Stomach (tissue), 9 donors: Measurements from ENCODE around the gene USP28. TPM values are rescaled to one million over a fixed set of nuclear protein-coding genes. Genes with fewer than 3 reads are reported as not detected.

Experiments used
- DNase-seq, 2 donors: peaks; one replicate each; pipeline versions ENCODE4 v3.0.0 to v3.0.0-alpha.2; 2013 to 2019
- H3K27ac ChIP-seq, 5 donors: fragments of 200-600 bp in 4 of 5; sonication (generic) in 4 of 5; one replicate each; pipeline ENCODE4 v1.5.1; 2013 to 2019; ENCODE audit warnings: mild to moderate bottlenecking in 1 of 5, moderate library complexity in 1 of 5
- H3K27me3 ChIP-seq, 3 donors: fragments of 200-600 bp; sonication (generic); one replicate each; pipeline ENCODE4 v1.5.1; 2017 to 2019; ENCODE audit warnings: mixed run types in 1 of 3
- H3K36me3 ChIP-seq, 4 donors: fragments of 200-600 bp; sonication (generic); 1 replicate in 3 of 4; 2 replicates in 1 of 4; pipeline ENCODE4 v1.5.1; 2016 to 2019
- H3K4me1 ChIP-seq, 4 donors: fragments of 200-600 bp; sonication (generic); one replicate each; pipeline ENCODE4 v1.5.1; 2016 to 2019
- H3K4me3 ChIP-seq, 4 donors: fragments of 200-600 bp; sonication (generic) in 3 of 4; one replicate each; pipeline ENCODE4 v1.5.1; 2016 to 2019; ENCODE audit warnings: mild to moderate bottlenecking in 1 of 4
- H3K9me3 ChIP-seq, 4 donors: fragments of 200-600 bp; sonication (generic); one replicate each; pipeline ENCODE4 v1.5.1; 2016 to 2019
- CTCF ChIP-seq, 7 experiments: fragments of 450-650 bp in 4 of 7; fragments of 200-600 bp in 3 of 7; sonication (generic) in 3 of 7; IDR thresholded peaks; one replicate each; pipeline ENCODE4 v1.5.1; 2016 to 2019; ENCODE audit warnings: antibody characterized with exemption in 7 of 7, control low read depth in 2 of 7, mild to moderate bottlenecking in 1 of 7
- EP300 ChIP-seq: sonication (generic); formaldehyde crosslinking; IDR thresholded peaks from one replicate; pipeline ENCODE4 v1.6.1; 2017; ENCODE audit warnings: antibody characterized with exemption
- POLR2A ChIP-seq, 4 donors: fragments of 450-650 bp; IDR thresholded peaks; one replicate each; pipeline ENCODE4 v1.6.1; 2016; ENCODE audit warnings: antibody characterized with exemption in 4 of 4, control low read depth in 2 of 4, mild to moderate bottlenecking in 1 of 4, moderate library complexity in 1 of 4
- POLR2AphosphoS5 ChIP-seq, 3 donors: sonication (generic); formaldehyde crosslinking; IDR thresholded peaks; one replicate each; pipeline ENCODE4 v1.6.1; 2016; ENCODE audit warnings: antibody characterized with exemption in 3 of 3
- WGBS, 5 donors: extraction: QIAGEN DNeasy Blood & Tissue Kit in 3 of 5; methylation state at CpG; one replicate each; pipeline versions ENCODE4 v1.1.5 to v1.1.7; 2013 to 2018; 5-methylcytosine and 5-hydroxymethylcytosine counted together
- intact Hi-C: fragments of 100-400 bp; cut with DNase I; formaldehyde crosslinking; loops from one replicate; pipeline ENCODE4 v1.15.1; 2023; ENCODE audit warnings: low total_unique reads
- polyA plus RNA-seq, 3 donors: library from polyadenylated mRNA; stranded (reverse); fragments of 200-250 nt; gene quantifications; one replicate each; pipeline ENCODE4 v1.2.3, GENCODE V29; 2013
- total RNA-seq, 5 donors: library from RNA; depleted of rRNA; stranded (reverse); fragments of >200 nt; gene quantifications; one replicate each; pipeline versions ENCODE4 v1.1.0 to v1.2.3, GENCODE V29; 2014 to 2016
- donor health status: healthy with polysubstance abuse.
- donor health status: Bipolar disorder and iron deficiency.
- donor health status: healthy.

Gene USP28
- total and polyA plus RNA-seq, 8 donors = 0.87 to 23.9 (median 8.0) TPM

- intact Hi-C loops = no loop called here
- Histone ChIP-seq H3K27me3 (no peaks in the 10 kb centered on the region), H3K4me3 (no peak overlapping the region), H3K4me1 (no peaks in the 10 kb centered on the region), H3K27ac (no peak overlapping the region), H3K9me3 (no peaks in the 10 kb centered on the region), H3K36me3 (peaks cover 0 to 97% (median 91%) of the 10 kb centered on the region in 4 donors)
- DNase-seq = no peak
- TF ChIP-seq POLR2AphosphoS5 (IDR thresholded peaks at IDR 0.05) (no peak), CTCF (IDR thresholded peaks at IDR 0.05) (no peak), EP300 (no peak), POLR2A (IDR thresholded peaks at IDR 0.05) (no peak)
- 88 to 96% (median 94%) methylated on average over 1 of the region's 1 CpG for WGBS, 5 donors
Measured at GRCh38 chr11:113828191-113828590, 47.2 kb downstream of the USP28 start.

DNA sequence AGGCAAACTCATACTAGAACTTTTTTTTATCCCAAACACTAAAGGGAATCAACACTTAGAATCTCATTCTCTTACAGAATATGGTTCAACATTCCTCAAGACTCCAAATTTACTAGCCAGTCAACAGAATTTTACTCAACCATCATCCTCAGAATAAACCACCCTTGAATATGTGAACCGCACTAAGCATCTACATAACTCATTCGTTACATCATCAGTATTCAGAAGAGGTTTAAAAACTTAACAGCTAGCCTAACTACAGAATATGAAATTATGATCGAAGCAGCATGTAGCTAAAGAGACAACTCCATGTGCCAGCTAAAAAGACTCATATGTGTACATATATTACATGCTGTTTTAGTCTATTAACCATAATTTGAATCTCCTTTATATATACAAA, 47.9 kb downstream of the USP28 start:
- peaks cover 0 to 97% (median 91%) of the 10 kb centered on the region in 4 donors for H3K36me3 ChIP-seq
- no peak for DNase-seq
- WGBS, 5 donors = 96 to 99% (median 98%) methylated on average over 3 of the region's 3 CpGs
- H3K27ac ChIP-seq = no peak overlapping the region
- TF ChIP-seq POLR2AphosphoS5 (IDR thresholded peaks at IDR 0.05) = no peak
- no peak for TF ChIP-seq POLR2A (IDR thresholded peaks at IDR 0.05)
- no peak for TF ChIP-seq CTCF (IDR thresholded peaks at IDR 0.05)
- no peak for TF ChIP-seq EP300
- intact Hi-C loops = no loop called here
- no peaks in the 10 kb centered on the region for H3K27me3 ChIP-seq
- H3K4me3 ChIP-seq = no peak overlapping the region
- H3K9me3 ChIP-seq = no peaks in the 10 kb centered on the region
- no peaks in the 10 kb centered on the region for H3K4me1 ChIP-seq

DNA sequence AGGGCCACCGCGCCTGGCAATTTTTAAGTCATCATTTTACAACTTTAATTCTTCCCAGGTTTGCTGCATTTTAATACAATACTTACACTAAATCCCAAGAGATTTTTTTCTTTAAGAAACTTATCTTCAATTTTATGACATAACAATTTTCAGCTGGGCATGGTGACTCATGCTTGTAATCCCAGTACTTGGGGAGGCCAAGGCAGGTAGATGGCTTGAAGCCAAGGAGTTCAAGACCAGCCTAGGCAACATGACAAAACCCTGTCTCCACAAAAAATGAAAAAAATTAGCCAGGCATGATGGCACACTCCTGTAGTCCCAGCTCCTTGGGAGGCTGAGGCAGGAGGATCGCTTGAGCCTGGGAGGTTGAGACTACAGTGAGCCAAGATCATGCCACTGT, 56.9 kb downstream of the USP28 start:
- H3K4me1 ChIP-seq = no peaks in the 10 kb centered on the region
- peaks cover 10 to 80% (median 79%) of the 10 kb centered on the region in 4 donors for H3K36me3 ChIP-seq
- no peak overlapping the region for H3K4me3 ChIP-seq
- 97 to 100% (median 99%) methylated on average over 3 of the region's 3 CpGs for WGBS, 5 donors
- no peaks in the 10 kb centered on the region for H3K9me3 ChIP-seq
- no peaks in the 10 kb centered on the region for H3K27me3 ChIP-seq
- H3K27ac ChIP-seq = no peak overlapping the region
- intact Hi-C loops = no loop called here
- no peak for TF ChIP-seq POLR2AphosphoS5 (IDR thresholded peaks at IDR 0.05)
- no peak for TF ChIP-seq POLR2A (IDR thresholded peaks at IDR 0.05)
- no peak for TF ChIP-seq EP300
- no peak for TF ChIP-seq CTCF (IDR thresholded peaks at IDR 0.05)
- DNase-seq = no peak

- TF ChIP-seq POLR2A (IDR thresholded peaks at IDR 0.05) (no peak), EP300 (no peak), POLR2AphosphoS5 (IDR thresholded peaks at IDR 0.05) (no peak), CTCF (IDR thresholded peaks at IDR 0.05) (no peak)
- DNase-seq = no peak
- Histone ChIP-seq H3K4me1 (no peaks in the 10 kb centered on the region), H3K36me3 (peaks cover 10 to 80% (median 78%) of the 10 kb centered on the region in 4 donors), H3K27ac (no peak overlapping the region), H3K27me3 (no peaks in the 10 kb centered on the region), H3K9me3 (no peaks in the 10 kb centered on the region), H3K4me3 (no peak overlapping the region)
- intact Hi-C loops = no loop called here
- WGBS, 5 donors = 92 to 97% (median 97%) methylated on average over 6 of the region's 6 CpGs
Measured at GRCh38 chr11:113817626-113818025, 57.7 kb downstream of the USP28 start.
